CD4-positive, alpha-beta T cell treated with Interleukin-21 for 1 hour (primary cell): ENCODE results near the gene C12orf54.
"Not testable (repeated sequence)": the region's sequence is repeated elsewhere in the genome, so short reads cannot be mapped to it uniquely, and the experiment has no call there.

Experiments used
- DNase-seq: peaks from one replicate; pipeline ENCODE4 v3.0.0-alpha.2; 2020

Gene C12orf54

DNA sequence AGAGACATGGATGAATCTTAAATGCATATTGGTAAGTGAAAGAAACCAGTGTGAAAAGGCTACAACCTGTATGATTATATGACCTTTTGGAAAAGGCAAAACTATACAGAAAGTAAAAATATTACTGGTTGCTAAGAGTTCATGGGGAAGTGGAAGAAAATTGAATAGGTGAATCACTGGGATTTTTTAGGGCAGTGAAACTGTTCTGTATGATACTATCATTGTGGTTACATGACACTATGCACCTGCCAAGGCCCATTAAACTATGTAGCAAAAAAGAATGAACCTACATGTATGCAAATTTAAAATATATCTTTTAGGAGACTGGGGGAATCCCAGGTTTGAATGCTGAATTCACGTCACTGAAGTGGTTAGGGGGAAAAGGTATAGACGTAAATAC, 30.6 kb downstream of the C12orf54 start:
- DNase-seq = no peak

DNA sequence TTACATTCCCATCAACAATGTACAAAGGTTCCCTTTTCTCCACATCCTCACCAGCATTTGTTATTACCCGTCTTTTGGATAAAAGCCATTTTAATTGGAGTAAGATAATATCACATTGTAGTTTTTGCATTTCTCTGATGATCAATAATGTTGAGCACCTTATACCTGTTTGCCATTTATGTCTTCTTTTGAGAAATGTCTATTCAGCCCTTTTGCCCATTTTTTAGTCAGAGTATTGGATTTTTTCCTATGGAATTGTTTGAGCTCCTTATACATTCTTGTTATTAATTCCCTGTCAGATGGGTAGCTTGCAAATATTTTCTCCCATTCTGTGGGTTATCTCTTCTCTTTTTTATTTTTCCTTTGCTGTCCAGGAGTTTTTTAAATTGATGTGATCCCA, 32.4 kb downstream of the C12orf54 start:
- DNase-seq = no peak

DNA sequence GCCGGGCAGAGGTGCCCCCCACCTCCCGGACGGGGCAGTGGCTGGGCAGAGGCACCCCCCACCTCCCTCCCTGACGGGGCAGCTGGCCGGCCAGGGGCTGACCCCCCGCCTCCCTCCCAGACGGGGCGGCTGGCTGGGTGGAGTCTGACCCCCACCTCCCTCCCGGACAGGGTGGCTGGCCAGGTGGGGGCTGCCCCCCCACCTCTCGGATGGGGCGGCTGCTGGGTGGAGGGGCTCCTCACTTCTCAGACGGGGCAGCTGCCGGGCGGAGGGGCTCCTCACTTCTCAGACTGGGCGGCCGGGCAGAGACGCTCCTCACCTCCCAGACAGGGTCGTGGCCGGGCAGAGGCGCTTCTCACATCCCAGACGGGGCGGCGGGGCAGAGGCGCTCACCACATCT, 38.1 kb downstream of the C12orf54 start:
- DNase-seq = not testable (repeated sequence)

DNA sequence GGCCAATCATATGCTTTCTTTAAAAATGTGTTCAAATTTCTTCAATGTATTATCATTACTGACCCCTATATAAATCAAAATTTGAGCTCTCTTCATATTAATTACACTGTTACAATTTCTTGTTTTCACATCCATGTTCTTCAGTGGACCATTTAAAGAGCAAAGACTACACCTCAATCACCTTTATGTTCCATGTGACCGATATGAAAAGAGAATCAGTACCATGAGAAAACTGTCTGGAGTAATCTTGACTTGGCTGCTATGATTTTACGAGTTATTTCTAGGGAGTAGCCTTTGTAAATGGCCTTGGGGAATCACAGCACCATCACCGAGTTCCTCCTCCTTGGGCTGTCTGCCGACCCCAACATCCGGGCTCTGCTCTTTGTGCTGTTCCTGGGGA, 43.0 kb downstream of the C12orf54 start, which contains the start of gene OR8S1:
TSS of gene OR8S1 (plus strand) at position 301 of the 400 bp plus-strand sequence. CDS start at position 301, 0 bp downstream.
- no peak for DNase-seq

DNA sequence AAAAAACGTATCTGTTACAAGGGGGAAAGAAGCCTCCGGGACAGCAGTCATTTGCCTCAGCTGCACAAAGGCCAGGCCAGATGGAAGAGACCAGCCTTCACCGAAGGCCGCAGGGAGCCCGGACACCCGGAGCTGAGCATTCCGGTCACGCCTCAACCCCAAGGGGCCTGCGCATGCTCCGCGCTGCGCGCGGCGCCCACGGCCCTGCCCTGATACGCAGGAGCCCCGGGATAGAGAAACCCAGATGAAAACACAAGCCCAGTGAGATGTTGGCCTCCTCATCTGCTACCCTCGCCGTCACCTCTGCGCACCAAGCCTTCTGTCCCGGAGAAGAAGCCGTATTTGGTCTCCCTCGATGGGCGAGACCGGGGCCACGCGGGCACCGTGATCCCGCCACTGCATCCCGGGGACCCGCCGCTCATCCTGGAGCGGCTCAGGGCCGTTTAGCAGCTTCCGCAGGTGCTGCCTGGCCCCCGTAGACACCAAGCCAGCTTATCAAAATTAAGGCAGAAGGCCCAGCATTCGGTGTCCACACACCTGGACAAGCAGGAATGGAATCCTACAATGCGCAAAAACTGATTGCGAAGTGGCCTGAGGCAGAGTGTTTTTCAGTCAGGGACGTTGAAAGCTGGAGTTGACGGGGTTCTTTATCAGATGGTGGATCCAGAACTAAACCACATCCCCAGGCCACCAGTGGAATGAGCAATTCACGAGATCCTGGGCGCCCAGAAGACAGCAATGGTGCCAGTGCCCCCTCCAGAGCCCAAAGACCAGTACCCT, 45.8 kb downstream of the C12orf54 start:
- no peak for DNase-seq

DNA sequence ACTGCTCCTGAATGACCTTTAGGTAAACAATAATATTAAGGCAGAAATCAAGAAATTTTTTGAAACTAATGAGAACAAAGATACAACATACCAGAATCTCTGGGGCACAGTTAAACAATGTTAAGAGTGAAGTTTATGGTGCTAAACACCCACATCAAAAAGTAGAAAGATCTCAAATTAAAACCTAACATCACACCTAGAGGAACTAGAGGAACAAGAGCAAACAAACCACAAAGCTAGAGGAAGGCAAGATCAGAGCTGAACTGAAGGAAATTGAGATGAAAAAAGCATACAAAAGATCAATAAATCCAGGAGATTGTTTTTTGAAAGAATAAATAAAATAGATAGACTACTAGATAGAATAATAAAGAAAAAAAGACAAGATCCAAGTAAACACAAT, 50.3 kb downstream of the C12orf54 start:
- DNase-seq = peak; percentile 4

DNA sequence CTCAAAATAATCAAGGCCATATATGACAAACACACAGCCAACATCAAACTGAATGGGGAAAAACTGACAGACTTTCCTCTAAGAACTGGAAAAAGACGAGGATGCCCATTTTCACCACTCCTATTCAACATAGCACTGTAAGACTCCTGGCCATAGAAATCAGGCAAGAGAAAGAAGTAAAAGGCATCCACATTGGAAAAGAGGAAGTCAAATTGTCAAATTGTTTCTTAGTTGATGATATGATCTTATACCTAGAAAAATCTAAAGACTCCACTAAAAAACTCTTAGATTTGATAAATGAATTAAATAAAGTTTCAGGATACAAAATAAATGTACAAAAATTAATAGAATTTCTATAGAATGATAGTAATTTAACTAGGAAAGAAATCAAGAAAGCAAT, 54.3 kb downstream of the C12orf54 start:
- no peak for DNase-seq

DNA sequence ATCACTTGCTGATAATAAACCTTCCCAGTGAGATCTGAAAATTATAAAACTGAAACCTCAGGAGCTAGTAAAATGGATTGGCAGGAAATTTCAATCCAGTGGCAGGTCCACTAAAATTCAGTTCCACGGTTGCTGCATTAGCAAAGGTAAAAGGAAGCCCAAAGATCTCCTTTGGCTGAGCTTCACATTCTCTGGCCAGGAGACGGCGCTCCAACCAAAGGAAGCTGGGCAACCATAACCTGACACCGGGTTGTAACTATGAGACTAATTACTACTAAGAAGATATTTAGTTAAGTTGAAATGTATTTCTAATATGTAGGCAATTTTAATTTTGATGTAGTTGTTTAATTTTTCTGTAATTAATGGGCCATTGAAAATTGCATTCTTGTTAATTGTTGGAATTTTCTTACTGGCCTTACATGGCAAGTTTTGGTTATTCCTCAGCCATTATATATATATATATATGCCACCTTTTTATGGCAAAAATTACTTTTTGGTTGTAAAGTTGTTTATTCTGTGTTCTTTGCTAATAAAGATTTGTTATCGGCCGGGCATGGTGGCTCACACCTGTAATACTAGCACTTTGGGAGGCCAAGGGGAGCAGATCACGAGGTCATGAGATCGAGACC, 60.1 kb downstream of the C12orf54 start:
- peak; percentile 51 for DNase-seq

DNA sequence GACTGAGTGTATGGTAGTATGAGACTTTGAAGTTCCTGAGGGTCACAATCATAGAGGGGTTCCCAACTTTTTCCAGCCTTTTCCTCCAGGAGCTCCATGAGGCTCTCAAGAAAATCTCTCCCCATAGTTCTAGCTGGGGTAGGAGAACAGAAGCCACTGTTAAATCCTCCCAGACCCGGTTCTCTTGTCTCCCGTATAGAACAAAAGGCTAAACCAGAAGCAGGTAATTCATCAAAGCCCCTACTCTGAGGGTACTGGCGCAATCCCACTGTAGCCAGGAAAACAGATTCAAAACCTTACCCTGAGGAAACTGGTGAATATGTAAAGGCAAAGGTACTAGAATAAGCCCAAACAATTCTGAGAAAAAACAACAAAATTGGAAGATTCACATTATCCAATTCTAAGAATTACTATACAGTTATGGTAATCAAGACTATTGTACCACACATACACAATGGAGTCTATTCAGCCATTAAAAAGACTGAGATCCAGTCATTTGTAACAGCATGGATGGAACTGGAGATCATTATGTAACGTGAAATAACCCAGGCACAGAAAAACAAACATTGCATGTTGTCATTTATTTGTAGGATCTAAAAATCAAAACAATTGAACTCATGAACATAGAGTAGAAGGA, 63.7 kb downstream of the C12orf54 start:
- no peak for DNase-seq
